SHP77 (cell line): ENCODE results near the gene CISTR.
"Not testable (repeated sequence)": the region's sequence is repeated elsewhere in the genome, so short reads cannot be mapped to it uniquely, and the experiment has no call there.

Source experiments
- DNase-seq, 2 experiments: peaks; one replicate each; lab custom pipeline; 2025; lab: John Stamatoyannopoulos, UW

CISTR gene

DNA sequence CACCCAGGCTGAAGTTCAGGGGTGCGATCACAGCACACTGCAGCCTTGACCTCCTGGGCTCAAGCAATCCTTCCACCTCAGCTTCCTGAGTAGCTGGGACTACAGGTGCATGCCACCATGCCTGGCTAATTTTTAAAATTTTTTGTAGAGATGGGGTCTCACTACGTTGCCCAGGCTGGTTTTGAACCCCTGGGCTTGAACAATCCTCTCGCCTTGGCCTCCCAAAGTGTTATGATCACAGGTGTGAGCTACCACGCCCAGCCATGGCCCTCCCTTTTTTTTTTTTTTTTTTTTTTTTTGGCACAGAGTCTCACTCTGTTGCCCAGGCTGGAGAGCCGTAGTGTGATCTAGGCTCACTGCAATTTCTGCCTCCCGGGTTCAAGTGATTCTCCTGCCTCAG lies 33.2 kb downstream of the CISTR start:
- DNase-seq, result not testable (repeated sequence)

DNA sequence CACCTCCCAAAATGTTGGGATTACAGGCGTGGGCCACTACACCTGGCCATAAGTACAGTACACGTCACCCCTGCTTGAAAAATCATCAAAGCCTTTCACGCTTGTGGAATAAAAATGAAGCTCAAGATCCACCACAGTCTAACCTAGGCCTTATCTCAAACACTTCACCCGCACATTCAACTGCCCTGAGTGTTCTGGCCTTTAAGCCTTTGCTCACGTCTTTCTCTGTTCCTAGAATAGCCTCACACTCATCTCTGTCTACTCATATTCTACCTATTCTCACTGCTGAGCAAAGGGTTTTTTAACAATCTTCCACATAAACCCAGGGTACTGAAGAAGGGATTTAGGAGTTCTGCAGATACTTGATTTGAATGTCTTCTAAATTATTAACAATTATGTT lies 34.5 kb downstream of the CISTR start:
- no peak for DNase-seq

- no peak for DNase-seq
Measured at GRCh38 chr12:53714004-53714403, 37.8 kb downstream of the CISTR start.

DNA sequence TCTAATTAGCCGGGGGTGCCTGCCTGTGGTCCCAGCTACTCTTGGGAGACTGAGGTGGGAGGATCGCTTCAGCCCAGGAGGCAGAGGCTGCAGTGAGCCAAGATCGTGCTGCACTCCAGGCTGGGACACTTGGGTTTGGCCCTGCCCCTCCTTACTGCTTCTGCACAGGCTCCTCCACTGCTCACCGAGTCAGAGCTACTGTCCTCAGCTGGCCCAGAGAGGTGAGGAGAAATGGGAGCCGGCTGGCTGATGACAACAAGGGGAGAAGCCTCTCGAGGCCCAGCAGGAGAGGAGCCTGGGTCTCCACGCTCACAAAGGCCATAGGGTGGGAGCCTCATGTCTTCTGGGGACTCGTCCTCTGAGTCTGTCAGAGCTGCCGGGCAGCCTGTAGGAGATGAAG lies 38.3 kb downstream of the CISTR start:
- DNase-seq, result no peak

GRCh38 chr12:53712059-53712643 lies 39.6 kb downstream of the CISTR start:
- DNase-seq, result no peak

- DNase-seq, result no peak
Measured at GRCh38 chr12:53710091-53710490, 41.7 kb downstream of the CISTR start.

GRCh38 chr12:53709671-53710070 lies 42.1 kb downstream of the CISTR start:
- no peak for DNase-seq

DNA sequence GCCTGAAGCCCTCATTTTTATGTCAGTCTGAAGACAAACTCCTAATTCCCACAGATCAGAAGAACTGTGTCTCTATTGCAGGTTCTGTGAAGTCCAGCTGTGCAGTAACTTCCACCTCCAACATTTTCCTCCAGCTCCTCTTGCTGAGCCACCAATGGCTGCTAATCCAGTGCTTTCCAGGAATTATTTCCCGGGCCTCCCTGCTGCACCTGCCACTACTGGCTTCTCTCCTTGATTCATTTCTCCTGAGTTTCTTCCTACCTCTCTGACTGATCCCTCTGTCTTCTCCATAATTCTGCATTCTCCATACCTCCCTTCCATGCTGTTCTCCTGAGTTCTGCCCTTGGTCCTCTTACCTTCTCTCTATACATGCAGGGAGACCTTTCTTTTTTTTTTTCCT lies 45.7 kb downstream of the CISTR start:
- no peak for DNase-seq

GRCh38 chr12:53703756-53704155 lies 48.0 kb downstream of the CISTR start:
- no peak for DNase-seq

- DNase-seq, result peak; percentile 44 to 64
Measured at GRCh38 chr12:53701518-53702264, 50.1 kb downstream of the CISTR start.

- DNase-seq, result peak in 1 of 2 experiments; percentile 7
Measured at GRCh38 chr12:53700567-53700966, 51.2 kb downstream of the CISTR start.

GRCh38 chr12:53699678-53700025 lies 52.1 kb downstream of the CISTR start:
- DNase-seq, result no peak

DNA sequence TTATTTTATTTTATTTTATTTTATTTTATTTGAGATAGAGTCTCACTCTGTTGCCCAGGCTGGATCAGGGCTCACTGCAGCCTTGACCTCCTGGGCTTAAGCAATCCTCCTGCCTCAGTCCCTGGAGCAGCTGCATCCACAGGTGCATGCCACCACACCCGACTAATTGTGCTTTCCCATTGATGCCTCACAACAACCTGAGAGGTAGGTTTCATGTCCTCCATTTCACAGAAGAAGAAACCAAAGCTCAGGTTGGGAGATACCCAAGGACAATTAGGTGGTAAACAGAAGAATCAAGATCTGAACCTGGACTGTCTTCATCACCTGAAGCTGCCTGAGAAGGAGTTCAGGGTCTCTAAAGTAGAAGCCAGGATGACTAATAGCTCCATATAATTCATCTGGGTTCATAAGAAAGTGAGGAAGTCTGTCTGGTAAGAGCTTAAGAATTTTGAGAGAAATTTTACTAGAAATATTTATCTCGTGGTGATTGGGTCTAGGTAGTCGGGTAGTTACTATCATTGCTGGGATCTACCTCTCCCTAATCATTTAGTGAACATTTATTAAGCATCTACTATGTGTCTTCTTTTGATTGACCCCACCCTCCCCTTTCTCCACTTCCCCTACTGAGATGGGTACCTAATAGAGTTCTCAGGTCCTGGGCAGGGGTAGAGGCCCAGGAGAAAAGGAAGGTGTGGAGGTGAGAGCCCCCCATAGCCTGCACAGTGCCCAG lies 52.7 kb downstream of the CISTR start:
- no peak for DNase-seq

DNA sequence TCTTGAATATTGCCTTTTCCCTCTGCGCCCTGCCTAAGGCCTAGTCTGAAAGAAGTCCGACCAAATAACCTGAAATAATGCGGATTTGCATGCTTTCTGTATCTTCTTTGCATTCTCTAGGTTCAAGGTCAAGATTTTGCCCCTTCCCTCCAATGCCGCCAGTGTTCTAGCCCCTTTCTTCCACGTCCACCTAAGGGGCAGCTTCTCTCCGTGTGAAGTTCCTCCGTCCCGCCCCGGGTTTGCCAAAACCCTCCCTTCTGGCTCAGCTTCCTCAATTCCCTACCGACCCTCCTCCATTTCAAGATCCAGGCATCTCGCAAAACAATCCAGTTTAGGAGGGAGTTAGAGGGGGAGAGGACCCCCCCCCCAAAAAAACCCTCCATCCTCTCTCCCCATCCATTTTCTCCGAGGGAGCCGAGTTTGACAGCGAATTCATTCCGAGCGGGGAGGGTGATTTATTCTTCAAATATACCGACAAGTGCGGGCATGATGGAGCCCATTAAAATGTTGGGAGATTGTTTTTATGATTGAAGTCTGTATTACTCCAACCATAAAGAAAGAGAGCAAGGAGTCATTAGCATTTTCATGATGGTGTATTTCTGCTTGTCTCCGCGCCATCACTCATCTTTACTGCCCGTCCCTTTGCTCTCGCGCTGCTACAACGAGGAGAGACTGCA lies 55.0 kb downstream of the CISTR start:
- no peak for DNase-seq
